Measurements from ENCODE around the gene YIPF6. TPM values are rescaled to one million over a fixed set of nuclear protein-coding genes. Genes with fewer than 3 reads are reported as not detected.

The YIPF6 gene, protein sequence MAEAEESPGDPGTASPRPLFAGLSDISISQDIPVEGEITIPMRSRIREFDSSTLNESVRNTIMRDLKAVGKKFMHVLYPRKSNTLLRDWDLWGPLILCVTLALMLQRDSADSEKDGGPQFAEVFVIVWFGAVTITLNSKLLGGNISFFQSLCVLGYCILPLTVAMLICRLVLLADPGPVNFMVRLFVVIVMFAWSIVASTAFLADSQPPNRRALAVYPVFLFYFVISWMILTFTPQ
- total RNA-seq: 18.7 and 21.7 TPM in 2 replicates

DNA sequence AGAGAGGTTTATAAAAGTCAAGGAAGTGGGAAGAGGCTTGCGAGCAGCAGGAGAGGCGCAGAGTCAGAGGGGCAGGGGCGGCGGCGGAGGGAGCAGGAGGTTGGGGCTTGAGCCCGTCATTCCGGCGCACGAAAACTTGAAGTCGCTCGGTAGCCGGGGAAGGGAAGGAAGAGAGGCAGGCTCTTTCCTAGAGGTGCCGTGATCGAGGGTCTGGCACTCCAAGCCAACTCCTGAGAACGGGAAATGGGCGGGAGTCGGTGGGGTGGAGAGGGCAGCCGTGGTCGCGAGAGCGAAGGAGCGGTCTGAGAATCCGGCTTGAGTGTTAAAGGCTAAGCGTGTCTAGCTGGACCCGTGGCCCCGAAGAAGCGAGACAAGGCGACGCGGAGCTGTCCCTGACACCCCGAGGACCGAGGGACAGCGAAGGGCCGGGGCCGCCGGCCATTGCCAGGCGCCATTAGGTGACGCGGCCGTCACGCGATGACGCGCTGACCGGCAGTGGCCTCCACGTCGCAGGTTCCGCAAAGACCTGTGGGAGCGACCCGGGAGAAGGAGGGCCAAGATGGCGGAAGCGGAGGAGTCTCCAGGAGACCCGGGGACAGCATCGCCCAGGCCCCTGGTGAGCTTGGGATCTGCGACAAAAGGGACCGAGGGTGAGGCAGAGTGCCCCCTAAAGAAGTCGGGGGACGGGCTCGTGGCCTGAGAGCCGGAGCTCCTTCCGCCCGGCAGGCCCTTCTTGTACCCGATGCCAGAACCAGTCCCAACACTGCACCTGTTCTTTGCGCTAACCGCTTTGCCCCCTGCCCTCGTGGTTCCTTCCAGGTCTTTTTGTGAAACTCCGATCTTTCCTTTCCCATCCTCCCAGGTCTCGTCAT, at the start of gene YIPF6:
Gene YIPF6 (plus strand): TSS at position 544 of the 872 bp plus-strand sequence. CDS start 16 bp downstream, at position 560.

Other genes with a start within 250 kb of the YIPF6 start
- gene OPHN1, start 65.6 kb upstream of the YIPF6 start, total RNA-seq: 9.1 and 10.6 TPM in 2 replicates
- gene STARD8, start 148.6 kb downstream of the YIPF6 start, total RNA-seq: 37.6 and 54.2 TPM in 2 replicates

Measured in dermis lymphatic vessel endothelial cell (primary cell).